Caco-2 (cell line): ENCODE measurements around the gene PLAU. TPM values are rescaled to one million over a fixed set of nuclear protein-coding genes. Genes with fewer than 3 reads are reported as not detected.
A peak's percentile ranks its signal among the peaks of the same experiment; 100 is the strongest.

Experiments used
- BruUV-seq: library from RNA; stranded (reverse); fragments of 400-500 nt; replicated peaks from 2 replicates; lab custom pipeline; 2021; lab: Mats Ljungman, UMichigan
- CTCF ChIA-PET: fragments of 300-600 bp; sonication (Branson Sonifier 250); formaldehyde crosslinking; loops from one replicate; lab custom pipeline; 2022; ENCODE audit warnings: antibody characterized with exemption; lab: Charles Lee
- POLR2A ChIA-PET: fragments of 300-600 bp; sonication (Branson Sonifier 250); formaldehyde crosslinking; loops from one replicate; lab custom pipeline; 2022; ENCODE audit warnings: antibody characterized with exemption; lab: Charles Lee
- DNase-seq, 2 experiments: peaks; one replicate each; pipeline versions ENCODE4 v3.0.0 to v3.0.0-alpha.2; 2020 to 2022
- H3K27me3 ChIP-seq: replicated peaks from 2 replicates; pipeline ENCODE4 v1.6.0; 2011; ENCODE audit warnings: low read length; ENCODE audit not compliant: control insufficient read depth, insufficient read depth
- H3K36me3 ChIP-seq: 2 replicates; pipeline ENCODE4 v1.5.1; 2011; ENCODE audit warnings: low read length; ENCODE audit not compliant: control insufficient read depth, insufficient read depth
- H3K4me1 ChIP-seq: fragments of 250-450 bp; sonication (Bioruptor Pico); 2 replicates; pipeline ENCODE4 v1.5.1; 2020; ENCODE audit warnings: mild to moderate bottlenecking
- H3K4me3 ChIP-seq: 2 replicates; pipeline ENCODE4 v1.5.1; 2011; ENCODE audit warnings: low read depth, mild to moderate bottlenecking, control low read depth, low read length
- H3K9me3 ChIP-seq: fragments of 250-450 bp; sonication (Bioruptor Pico); 2 replicates; pipeline ENCODE4 v1.5.1; 2020; ENCODE audit warnings: mild to moderate bottlenecking, moderate library complexity
- H3K27ac Mint-ChIP-seq: one replicate; pipeline ENCODE4 v1.8.0; 2022; ENCODE audit warnings: mixed read lengths; ENCODE audit not compliant: unreplicated experiment
- H3K27me3 Mint-ChIP-seq: one replicate; pipeline ENCODE4 v1.8.0; 2022; ENCODE audit warnings: mixed read lengths; ENCODE audit not compliant: insufficient read depth, unreplicated experiment
- H3K36me3 Mint-ChIP-seq: one replicate; pipeline ENCODE4 v1.8.0; 2022; ENCODE audit warnings: mild to moderate bottlenecking, mixed read lengths; ENCODE audit not compliant: insufficient read depth, unreplicated experiment
- H3K4me1 Mint-ChIP-seq: one replicate; pipeline ENCODE4 v1.8.0; 2022; ENCODE audit warnings: low read depth, mixed read lengths; ENCODE audit not compliant: unreplicated experiment
- H3K4me3 Mint-ChIP-seq: one replicate; pipeline ENCODE4 v1.8.0; 2022; ENCODE audit warnings: mild to moderate bottlenecking, moderate library complexity, mixed read lengths; ENCODE audit not compliant: unreplicated experiment
- H3K9me3 Mint-ChIP-seq: one replicate; pipeline ENCODE4 v1.8.0; 2022; ENCODE audit warnings: mixed read lengths; ENCODE audit not compliant: unreplicated experiment
- CTCF ChIP-seq, 2 experiments: fragments of 200-600 bp in 1 of 2; IDR thresholded peaks; 1 replicate in 1 of 2; 2 replicates in 1 of 2; pipeline versions ENCODE4 v1.5.1 to v1.8.0; 2011 to 2022; ENCODE audit warnings: antibody characterized with exemption in 1 of 2, control low read depth in 1 of 2, inconsistent platforms in 1 of 2, low read depth in 1 of 2, low read length in 1 of 2, mild to moderate bottlenecking in 1 of 2, moderate library complexity in 1 of 2; ENCODE audit not compliant: insufficient read depth in 1 of 2, severe bottlenecking in 1 of 2, unreplicated experiment in 1 of 2
- intact Hi-C: fragments of 100-400 bp; cut with micrococcal nuclease; formaldehyde crosslinking; loops from one replicate; pipeline ENCODE4 v1.10.0; 2022; ENCODE audit not compliant: unreplicated experiment
- total RNA-seq: library from RNA; stranded (reverse); gene quantifications from 2 replicates; pipeline ENCODE4 v1.2.3, GENCODE V29; 2022

Gene PLAU
- total RNA-seq, 1 experiment from 2014 or later, result 1.2 TPM

GRCh38 chr10:73932620-73933112 lies 21.7 kb downstream of the PLAU start:
- Mint-ChIP-seq H3K4me3 (no peak overlapping the region), H3K9me3 (no peaks in the 10 kb centered on the region), H3K4me1 (peaks cover 15% of the 10 kb centered on the region), H3K27me3 (no peaks in the 10 kb centered on the region), H3K27ac (peak overlapping the region; percentile 62), H3K36me3 (peaks cover 4% of the 10 kb centered on the region)
- ChIA-PET CTCF (no interaction called here), POLR2A (no interaction called here)
- intact Hi-C loops, result no loop called here
- H3K9me3 ChIP-seq, result no peaks in the 10 kb centered on the region
- DNase-seq, result no peak
- H3K36me3 ChIP-seq, result no peaks in the 10 kb centered on the region
- no TSS peak for BruUV-seq
- TF ChIP-seq CTCF (IDR thresholded peaks at IDR 0.05; ENCODE audit: insufficient read depth in 1 of 2, low read depth in 1 of 2, low read length in 1 of 2, severe bottlenecking in 1 of 2, unreplicated experiment in 1 of 2), result no peak
- no peak overlapping the region for H3K4me3 ChIP-seq
- H3K4me1 ChIP-seq, result peaks cover 16% of the 10 kb centered on the region
- no peaks in the 10 kb centered on the region for H3K27me3 ChIP-seq

- Mint-ChIP-seq H3K4me1 (peaks cover 15% of the 10 kb centered on the region), H3K27ac (no peak overlapping the region), H3K4me3 (no peak overlapping the region), H3K36me3 (peaks cover 4% of the 10 kb centered on the region), H3K9me3 (no peaks in the 10 kb centered on the region), H3K27me3 (no peaks in the 10 kb centered on the region)
- Histone ChIP-seq H3K36me3 (no peaks in the 10 kb centered on the region), H3K4me3 (no peak overlapping the region), H3K27me3 (no peaks in the 10 kb centered on the region), H3K4me1 (peaks cover 24% of the 10 kb centered on the region), H3K9me3 (no peaks in the 10 kb centered on the region)
- no peak for TF ChIP-seq CTCF (IDR thresholded peaks at IDR 0.05; ENCODE audit: insufficient read depth in 1 of 2, low read depth in 1 of 2, low read length in 1 of 2, severe bottlenecking in 1 of 2, unreplicated experiment in 1 of 2)
- POLR2A ChIA-PET, result no interaction called here
- BruUV-seq, result no TSS peak
- no peak for DNase-seq
- intact Hi-C loops, result no loop called here
- CTCF ChIA-PET, result no interaction called here
Observed at GRCh38 chr10:73934074-73934473, 23.1 kb downstream of the PLAU start.

GRCh38 chr10:73935895-73936294 lies 25.0 kb downstream of the PLAU start:
- no peaks in the 10 kb centered on the region for H3K9me3 ChIP-seq
- POLR2A ChIA-PET, result no interaction called here
- CTCF ChIA-PET, result no interaction called here
- peaks cover 4% of the 10 kb centered on the region for H3K36me3 Mint-ChIP-seq
- no peak overlapping the region for H3K27ac Mint-ChIP-seq
- no peaks in the 10 kb centered on the region for H3K27me3 ChIP-seq
- H3K9me3 Mint-ChIP-seq, result no peaks in the 10 kb centered on the region
- intact Hi-C loops, result no loop called here
- no peaks in the 10 kb centered on the region for H3K36me3 ChIP-seq
- no peak for DNase-seq
- TF ChIP-seq CTCF (IDR thresholded peaks at IDR 0.05; ENCODE audit: insufficient read depth in 1 of 2, low read depth in 1 of 2, low read length in 1 of 2, severe bottlenecking in 1 of 2, unreplicated experiment in 1 of 2), result no peak
- H3K4me1 ChIP-seq, result peaks cover 25% of the 10 kb centered on the region
- H3K27me3 Mint-ChIP-seq, result no peaks in the 10 kb centered on the region
- H3K4me1 Mint-ChIP-seq, result peaks cover 7% of the 10 kb centered on the region
- H3K4me3 Mint-ChIP-seq, result no peak overlapping the region
- H3K4me3 ChIP-seq, result no peak overlapping the region
- no TSS peak for BruUV-seq
